CD4-positive, alpha-beta T cell (primary cell): ENCODE data around the gene DKKL1. TPM values are rescaled to one million over a fixed set of nuclear protein-coding genes. Genes with fewer than 3 reads are reported as not detected.
"Not testable (repeated sequence)": the region's sequence is repeated elsewhere in the genome, so short reads cannot be mapped to it uniquely, and the experiment has no call there.

ENCODE experiments used
- ATAC-seq: fragments of 200-7000 bp; cut with Tn5 transposase; one replicate; pipeline ENCODE4 v1.10.0; 2022; ENCODE audit warnings: mild to moderate bottlenecking; ENCODE audit not compliant: poor library complexity
- CTCF ChIA-PET: fragments of 350-600 bp; sonication (Branson Sonifier 250); formaldehyde crosslinking; loops from one replicate; lab custom pipeline; 2021; ENCODE audit warnings: antibody characterized with exemption, inconsistent platforms; lab: Charles Lee
- POLR2A ChIA-PET: fragments of 350-600 bp; sonication (Branson Sonifier 250); formaldehyde crosslinking; loops from one replicate; lab custom pipeline; 2021; ENCODE audit warnings: antibody characterized with exemption, inconsistent platforms; lab: Charles Lee
- DNase-seq, 14 experiments: peaks; one replicate each; pipeline ENCODE4 v3.0.0-alpha.2; 2013 to 2020; ENCODE audit warnings: mixed read lengths in 2 of 14
- H3K27ac ChIP-seq, 2 donors: one replicate each; pipeline versions ENCODE4 v1.5.1 to v1.7.0; 2013; ENCODE audit warnings: low read length in 2 of 2, low read depth in 1 of 2, mild to moderate bottlenecking in 1 of 2
- H3K27me3 ChIP-seq, 2 experiments: 1 replicate in 1 of 2; 2 replicates in 1 of 2; pipeline versions ENCODE4 v1.6.1 to v1.7.0; 2013; ENCODE audit warnings: low read length in 2 of 2, control low read depth in 1 of 2, mild to moderate bottlenecking in 1 of 2, moderate library complexity in 1 of 2; ENCODE audit not compliant: insufficient read depth in 2 of 2, control insufficient read depth in 1 of 2
- H3K36me3 ChIP-seq: one replicate; pipeline ENCODE4 v1.6.1; 2013; ENCODE audit warnings: low read length, control low read depth; ENCODE audit not compliant: insufficient read depth
- H3K4me1 ChIP-seq: one replicate; pipeline ENCODE4 v1.6.1; 2013; ENCODE audit warnings: low read length, control low read depth; ENCODE audit not compliant: insufficient read depth
- H3K4me3 ChIP-seq: one replicate; pipeline ENCODE4 v1.5.1; 2013; ENCODE audit warnings: mild to moderate bottlenecking, low read length, moderate library complexity
- H3K9me3 ChIP-seq, 2 experiments: 1 replicate in 1 of 2; 2 replicates in 1 of 2; pipeline versions ENCODE4 v1.6.1 to v1.7.0; 2013; ENCODE audit warnings: low read length in 2 of 2, mild to moderate bottlenecking in 2 of 2, control low read depth in 1 of 2, moderate library complexity in 1 of 2; ENCODE audit not compliant: control insufficient read depth in 1 of 2, insufficient read depth in 1 of 2
- H3K27ac Mint-ChIP-seq: one replicate; pipeline ENCODE4 v1.8.0; 2020; ENCODE audit warnings: mixed read lengths
- H3K27me3 Mint-ChIP-seq: one replicate; pipeline ENCODE4 v1.8.0; 2021; ENCODE audit warnings: mixed read lengths
- H3K36me3 Mint-ChIP-seq: one replicate; pipeline ENCODE4 v1.8.0; 2021; ENCODE audit warnings: low read depth, mixed read lengths
- H3K4me1 Mint-ChIP-seq: one replicate; pipeline ENCODE4 v1.8.0; 2021; ENCODE audit warnings: low read depth, mixed read lengths
- H3K4me3 Mint-ChIP-seq: one replicate; pipeline ENCODE4 v1.8.0; 2020; ENCODE audit warnings: mild to moderate bottlenecking, mixed read lengths
- H3K9me3 Mint-ChIP-seq: one replicate; pipeline ENCODE4 v1.8.0; 2020; ENCODE audit warnings: mixed read lengths
- intact Hi-C, 2 experiments: fragments of 100-400 bp; cut with DNase I in 1 of 2; cut with micrococcal nuclease in 1 of 2; formaldehyde crosslinking; loops; one replicate each; pipeline versions ENCODE4 v1.15.1 to v1.9.0; 2023 to 2025; cut with DNase I, micrococcal nuclease
- total RNA-seq, 174 experiments: library from RNA in 2 of 174; stranded (reverse) in 2 of 174; gene quantifications; one replicate each; pipeline ENCODE4 v1.2.3 and lab custom pipeline; 2021 to 2026
- TF ChIP-seq, protein P1 (sequence below): fragments of 200-600 bp; IDR thresholded peaks from one replicate; pipeline ENCODE4 v1.8.0; 2022; ENCODE audit warnings: antibody characterized with exemption, mild to moderate bottlenecking

DKKL1 gene
- total RNA-seq, 2 experiments from 2014 or later, result not detected

DNA sequence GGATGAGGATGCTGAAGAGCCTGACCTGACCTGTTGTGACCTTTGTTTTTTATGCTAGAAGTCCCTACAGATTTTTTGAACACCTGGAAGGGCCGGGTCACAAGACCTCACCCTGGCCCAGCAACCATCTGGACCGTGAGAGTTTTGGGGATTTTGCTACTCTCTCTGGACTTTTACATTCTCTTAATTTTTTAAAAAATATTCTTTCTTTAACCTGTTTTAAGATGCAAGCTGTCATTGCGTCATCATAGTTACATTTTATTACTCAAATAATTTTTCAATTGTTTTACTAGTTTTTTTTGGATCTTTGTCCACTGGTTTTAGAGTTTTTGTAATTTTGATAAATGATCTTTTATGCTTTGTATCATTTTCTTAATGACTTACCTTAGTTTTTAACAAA, 7.5 kb downstream of the DKKL1 start:
- Mint-ChIP-seq H3K27me3 (peaks cover 16% of the 10 kb centered on the region), H3K4me3 (no peak overlapping the region), H3K4me1 (no peaks in the 10 kb centered on the region), H3K27ac (no peak overlapping the region), H3K36me3 (no peaks in the 10 kb centered on the region), H3K9me3 (no peaks in the 10 kb centered on the region)
- ATAC-seq (no peak), DNase-seq (no peak)
- Histone ChIP-seq H3K27me3 (peaks cover 0 to 7% of the 10 kb centered on the region in 2 experiments), H3K4me3 (no peak overlapping the region), H3K36me3 (no peaks in the 10 kb centered on the region), H3K9me3 (peaks cover 12 to 14% of the 10 kb centered on the region in 2 experiments), H3K4me1 (no peaks in the 10 kb centered on the region), H3K27ac (no peak overlapping the region)
- ChIA-PET CTCF (no interaction called here), POLR2A (no interaction called here)
- TF ChIP-seq, protein P1, sequence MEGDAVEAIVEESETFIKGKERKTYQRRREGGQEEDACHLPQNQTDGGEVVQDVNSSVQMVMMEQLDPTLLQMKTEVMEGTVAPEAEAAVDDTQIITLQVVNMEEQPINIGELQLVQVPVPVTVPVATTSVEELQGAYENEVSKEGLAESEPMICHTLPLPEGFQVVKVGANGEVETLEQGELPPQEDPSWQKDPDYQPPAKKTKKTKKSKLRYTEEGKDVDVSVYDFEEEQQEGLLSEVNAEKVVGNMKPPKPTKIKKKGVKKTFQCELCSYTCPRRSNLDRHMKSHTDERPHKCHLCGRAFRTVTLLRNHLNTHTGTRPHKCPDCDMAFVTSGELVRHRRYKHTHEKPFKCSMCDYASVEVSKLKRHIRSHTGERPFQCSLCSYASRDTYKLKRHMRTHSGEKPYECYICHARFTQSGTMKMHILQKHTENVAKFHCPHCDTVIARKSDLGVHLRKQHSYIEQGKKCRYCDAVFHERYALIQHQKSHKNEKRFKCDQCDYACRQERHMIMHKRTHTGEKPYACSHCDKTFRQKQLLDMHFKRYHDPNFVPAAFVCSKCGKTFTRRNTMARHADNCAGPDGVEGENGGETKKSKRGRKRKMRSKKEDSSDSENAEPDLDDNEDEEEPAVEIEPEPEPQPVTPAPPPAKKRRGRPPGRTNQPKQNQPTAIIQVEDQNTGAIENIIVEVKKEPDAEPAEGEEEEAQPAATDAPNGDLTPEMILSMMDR, result no peak
- intact Hi-C loops, result no loop called here

DNA sequence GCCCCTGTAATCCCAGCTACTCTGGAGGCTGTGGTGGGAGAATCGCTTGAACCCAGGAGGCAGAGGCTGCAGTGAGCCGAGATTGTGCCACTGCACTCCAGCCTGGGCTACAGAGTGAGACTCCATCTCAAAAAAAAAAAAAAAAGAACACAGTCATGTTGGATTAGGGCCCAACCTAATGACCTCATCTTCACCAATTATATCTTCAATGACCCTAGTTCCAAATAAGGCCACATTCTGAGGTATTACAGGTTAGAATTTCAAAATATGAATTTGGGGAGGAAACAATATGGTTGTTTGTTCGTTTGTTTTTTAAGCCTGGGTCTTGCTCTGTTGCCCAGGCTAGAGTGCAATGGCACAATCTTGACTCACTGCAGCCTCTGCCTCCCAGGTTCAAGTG, 9.5 kb downstream of the DKKL1 start:
- POLR2A ChIA-PET, H3K27ac Mint-ChIP-seq, DNase-seq, intact Hi-C loops, CTCF ChIA-PET, H3K36me3 ChIP-seq, H3K4me3 ChIP-seq, H3K27me3 ChIP-seq, ATAC-seq, H3K4me1 ChIP-seq, H3K36me3 Mint-ChIP-seq, H3K27ac ChIP-seq, H3K9me3 Mint-ChIP-seq, H3K4me1 Mint-ChIP-seq, H3K4me3 Mint-ChIP-seq: not testable (repeated sequence)
- H3K9me3 ChIP-seq, result peaks cover 12 to 14% of the 10 kb centered on the region in 2 experiments
- H3K27me3 Mint-ChIP-seq, result peaks cover 16% of the 10 kb centered on the region

DNA sequence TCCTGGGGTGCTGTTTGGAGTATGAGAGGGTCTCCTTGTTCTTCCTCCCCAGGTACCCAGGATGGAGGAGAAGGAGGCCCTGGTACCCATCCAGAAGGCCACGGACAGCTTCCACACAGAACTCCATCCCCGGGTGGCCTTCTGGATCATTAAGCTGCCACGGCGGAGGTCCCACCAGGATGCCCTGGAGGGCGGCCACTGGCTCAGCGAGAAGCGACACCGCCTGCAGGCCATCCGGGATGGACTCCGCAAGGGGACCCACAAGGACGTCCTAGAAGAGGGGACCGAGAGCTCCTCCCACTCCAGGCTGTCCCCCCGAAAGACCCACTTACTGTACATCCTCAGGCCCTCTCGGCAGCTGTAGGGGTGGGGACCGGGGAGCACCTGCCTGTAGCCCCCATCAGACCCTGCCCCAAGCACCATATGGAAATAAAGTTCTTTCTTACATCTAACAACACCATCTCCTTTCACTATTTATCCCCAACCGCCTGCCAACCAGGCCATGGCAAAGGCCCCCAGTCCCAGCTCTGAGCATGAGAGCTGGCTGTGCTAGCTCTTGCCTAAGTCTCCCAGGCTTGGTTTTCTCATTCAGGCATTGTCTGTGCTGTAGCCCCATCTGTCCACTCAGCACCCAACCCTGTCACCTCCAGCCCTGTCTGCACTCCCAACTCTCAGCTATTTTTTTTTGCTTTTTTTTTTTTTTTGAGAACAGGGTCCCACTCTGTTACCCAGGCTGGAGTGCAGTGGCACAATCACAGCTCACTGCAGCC, 11.2 kb downstream of the DKKL1 start:
- H3K4me1 Mint-ChIP-seq, result no peaks in the 10 kb centered on the region
- no peaks in the 10 kb centered on the region for H3K9me3 Mint-ChIP-seq
- TF ChIP-seq, protein P1, result no peak
- Histone ChIP-seq H3K9me3 (peaks cover 0 to 6% of the 10 kb centered on the region in 2 experiments), H3K27ac (no peak overlapping the region), H3K27me3 (no peaks in the 10 kb centered on the region), H3K4me1 (no peaks in the 10 kb centered on the region), H3K36me3 (no peaks in the 10 kb centered on the region), H3K4me3 (no peak overlapping the region)
- ATAC-seq (no peak), DNase-seq (no peak)
- no peak overlapping the region for H3K4me3 Mint-ChIP-seq
- CTCF ChIA-PET, result no interaction called here
- intact Hi-C loops, result no loop called here
- POLR2A ChIA-PET, result interaction anchor here (0.6 kb wide), 1 partner anchor 9 kb away, joined by 3 read pairs; no protein-coding TSS in a partner anchor
- H3K27ac Mint-ChIP-seq, result no peak overlapping the region
- peaks cover 16% of the 10 kb centered on the region for H3K27me3 Mint-ChIP-seq
- H3K36me3 Mint-ChIP-seq, result no peaks in the 10 kb centered on the region
